ENCODE data around the gene SFMBT1.
"Not testable (repeated sequence)": the region's sequence is repeated elsewhere in the genome, so short reads cannot be mapped to it uniquely, and the experiment has no call there.

Gene SFMBT1

DNA sequence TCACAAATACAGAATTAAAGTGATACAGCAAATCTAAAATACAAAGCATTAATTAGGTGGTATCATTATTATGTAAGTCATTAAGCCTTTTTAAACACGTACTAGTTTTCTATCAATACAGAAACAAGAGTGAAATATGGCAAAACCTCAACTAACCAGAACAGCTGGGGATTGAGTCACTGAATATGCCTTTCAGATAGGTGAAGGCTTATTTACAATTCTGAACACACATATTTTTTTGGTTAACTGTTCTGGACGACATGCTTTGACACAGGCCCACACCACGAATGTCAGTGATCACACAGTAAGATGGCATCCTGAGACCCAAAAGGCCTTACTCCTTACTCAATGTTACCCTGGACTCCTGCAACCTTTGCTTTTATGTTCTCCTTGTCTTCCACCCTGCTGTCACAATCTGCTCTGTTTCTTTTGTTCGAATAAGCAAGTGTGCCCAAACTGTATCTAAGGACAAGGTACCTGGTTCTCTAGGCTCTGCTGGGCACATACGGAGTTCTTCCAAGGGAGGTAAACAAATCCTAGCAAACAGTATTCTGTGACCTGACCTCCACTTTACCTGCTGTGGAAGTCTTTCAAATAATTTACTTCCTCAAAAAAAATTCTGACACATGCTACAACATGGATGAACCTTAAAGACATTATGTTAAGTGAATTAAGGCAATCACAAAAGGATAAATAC lies 7.0 kb downstream of the SFMBT1 start:
- DNase-seq (ENCODE audit: low read depth in 1 of 2, low spot score in 1 of 2), result no peak

DNA sequence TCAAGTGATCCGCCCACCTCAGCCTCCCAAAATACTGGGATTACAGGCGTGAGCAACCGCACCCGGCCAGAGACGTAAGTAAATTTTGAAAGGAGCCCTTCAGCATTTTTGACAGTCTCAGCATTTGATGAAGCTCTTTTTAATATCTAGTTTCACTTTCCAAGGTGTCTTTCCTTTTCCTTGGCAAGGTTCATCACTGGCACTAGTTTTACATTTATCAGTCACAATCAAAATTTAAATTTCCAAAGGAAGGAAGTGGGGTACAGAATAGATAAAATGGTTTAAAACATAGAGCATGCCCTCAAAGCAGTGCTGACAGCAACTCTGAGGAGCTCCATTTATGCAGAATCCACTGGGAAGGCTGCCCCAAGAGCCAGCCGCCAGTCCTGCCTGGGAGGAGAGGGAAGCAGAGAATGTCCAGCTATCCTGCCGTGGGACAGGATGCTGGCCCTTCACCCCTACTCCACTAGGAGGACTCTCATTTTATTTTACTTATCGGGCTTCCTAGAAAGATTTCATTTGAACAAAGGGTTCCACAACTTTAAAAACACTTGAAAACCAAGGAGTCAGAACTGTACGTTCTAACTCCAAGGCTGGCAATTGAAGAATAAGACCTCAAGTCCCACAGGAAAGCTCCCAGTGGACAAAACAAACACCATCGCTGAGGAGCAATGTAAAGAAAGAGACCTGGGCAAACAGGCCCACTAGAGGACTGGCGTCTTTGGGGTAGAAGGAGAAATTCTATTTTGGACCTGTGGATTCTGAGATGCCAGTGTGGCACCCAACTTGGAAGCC lies 9.9 kb downstream of the SFMBT1 start:
- DNase-seq (ENCODE audit: low read depth in 1 of 2, low spot score in 1 of 2), result no peak

DNA sequence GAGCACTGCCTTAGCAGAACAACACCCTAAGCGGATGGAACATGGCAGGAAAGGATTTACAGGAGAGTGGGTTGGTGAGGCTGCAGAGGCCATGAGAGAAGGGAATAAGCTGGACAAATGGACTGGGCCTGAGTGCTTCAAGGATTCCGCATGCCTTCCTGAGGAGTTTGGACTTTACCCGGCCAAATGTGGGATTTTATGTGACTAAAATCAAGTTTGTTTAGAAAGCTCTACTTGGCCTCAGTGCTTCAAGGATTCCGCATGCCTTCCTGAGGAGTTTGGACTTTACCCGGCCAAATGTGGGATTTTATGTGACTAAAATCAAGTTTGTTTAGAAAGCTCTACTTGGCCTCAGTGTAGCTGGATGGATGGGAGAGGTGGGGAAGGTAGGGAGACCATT lies 10.9 kb downstream of the SFMBT1 start:
- DNase-seq (ENCODE audit: low read depth in 1 of 2, low spot score in 1 of 2), result not testable (repeated sequence)

DNA sequence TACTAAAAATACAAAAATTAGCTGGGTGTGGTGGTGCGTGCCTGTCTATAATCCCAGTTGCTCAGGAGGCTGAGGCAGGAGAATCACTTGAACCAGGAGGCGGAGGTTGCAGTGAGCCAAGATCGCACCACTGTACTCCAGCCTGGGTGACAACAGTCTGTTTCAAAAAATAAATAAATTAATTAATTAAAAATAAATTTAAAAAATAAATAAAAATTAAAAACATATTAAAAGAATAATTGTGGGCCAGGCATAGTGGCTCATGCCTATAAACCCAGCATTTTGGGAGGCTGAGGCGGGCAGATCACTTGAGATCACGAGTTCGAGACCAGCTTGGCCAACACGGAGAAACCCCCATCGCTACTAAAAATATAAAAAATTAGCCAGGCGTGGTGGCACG lies 11.5 kb downstream of the SFMBT1 start:
- not testable (repeated sequence) for DNase-seq (ENCODE audit: low read depth in 1 of 2, low spot score in 1 of 2)

DNA sequence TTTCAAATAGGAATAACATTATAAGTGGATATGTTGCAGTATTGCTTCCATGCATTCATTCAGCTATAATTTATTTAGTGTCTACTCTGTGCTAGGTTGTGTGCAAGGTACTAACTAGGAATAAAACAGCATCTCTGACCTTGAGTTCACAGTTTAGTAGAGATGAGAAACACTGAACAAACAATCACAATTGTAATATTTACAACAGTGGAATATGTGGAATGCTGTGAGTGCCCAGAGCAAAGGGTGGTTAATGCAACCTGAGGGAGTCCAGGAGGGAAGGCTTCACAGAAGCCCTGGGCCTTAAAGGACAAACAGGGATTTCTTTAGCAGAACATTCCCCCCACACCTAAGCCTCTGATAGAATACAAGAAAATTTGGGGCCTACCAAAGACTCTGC lies 13.3 kb downstream of the SFMBT1 start:
- DNase-seq (ENCODE audit: low read depth in 1 of 2, low spot score in 1 of 2), result no peak

DNA sequence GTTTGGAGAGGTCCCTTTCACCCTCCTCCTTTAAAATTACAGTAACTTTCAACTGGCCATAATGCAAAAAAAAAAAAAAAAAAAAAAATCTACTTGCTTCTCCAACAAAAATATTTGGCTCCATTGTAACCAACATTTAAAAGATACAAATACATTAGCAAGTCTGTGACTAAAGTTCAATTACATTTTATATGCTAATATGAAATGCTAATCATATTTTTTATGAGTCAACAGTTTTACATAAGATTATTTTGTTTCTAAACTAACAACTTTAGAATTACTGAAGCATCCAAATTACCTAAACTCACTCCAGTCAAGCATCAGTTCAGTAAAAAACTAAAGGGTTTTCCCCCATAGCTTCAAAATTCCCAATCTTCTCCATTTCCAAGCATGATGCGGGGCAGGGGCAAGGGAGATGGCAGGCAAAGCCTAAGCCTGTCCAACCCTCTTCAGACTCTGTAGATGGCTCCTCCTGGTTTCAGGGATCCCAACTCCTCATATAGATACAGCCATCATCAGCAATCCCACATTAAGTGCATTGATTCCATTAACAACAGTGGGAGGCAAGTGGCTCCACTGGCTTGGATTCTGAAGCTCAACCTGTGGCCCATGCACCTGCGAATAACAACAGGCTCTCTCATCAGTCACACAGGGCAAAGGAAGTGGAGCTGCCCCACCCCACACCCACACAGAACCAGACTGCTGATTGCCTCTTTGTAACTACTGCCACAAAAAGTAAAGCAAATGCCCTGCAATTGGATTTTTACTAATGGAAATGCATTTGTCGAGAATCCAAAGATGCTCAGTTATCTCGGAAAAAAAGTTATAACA lies 15.0 kb downstream of the SFMBT1 start:
- DNase-seq (ENCODE audit: low read depth in 1 of 2, low spot score in 1 of 2), result peak; percentile 17 to 18

DNA sequence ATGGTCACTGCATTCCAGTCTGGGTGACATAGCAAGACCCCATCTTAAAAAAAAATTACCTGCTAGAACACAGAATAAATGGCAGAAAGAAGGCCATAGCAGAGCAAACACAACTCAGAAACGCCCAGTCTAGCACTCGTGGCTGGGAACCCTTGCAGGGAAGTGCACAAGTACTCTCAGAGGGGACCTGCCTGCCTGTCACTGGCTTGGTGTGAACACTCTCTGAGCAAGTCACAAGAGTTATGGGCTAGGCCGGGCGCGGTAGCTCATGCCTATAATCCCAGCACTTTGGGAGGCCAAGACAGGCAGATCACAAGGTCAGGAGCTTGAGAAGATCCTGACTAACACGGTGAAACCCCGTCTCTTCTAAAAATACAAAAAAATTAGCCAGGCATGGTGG lies 17.2 kb downstream of the SFMBT1 start:
- DNase-seq (ENCODE audit: low read depth in 1 of 2, low spot score in 1 of 2), result no peak

DNA sequence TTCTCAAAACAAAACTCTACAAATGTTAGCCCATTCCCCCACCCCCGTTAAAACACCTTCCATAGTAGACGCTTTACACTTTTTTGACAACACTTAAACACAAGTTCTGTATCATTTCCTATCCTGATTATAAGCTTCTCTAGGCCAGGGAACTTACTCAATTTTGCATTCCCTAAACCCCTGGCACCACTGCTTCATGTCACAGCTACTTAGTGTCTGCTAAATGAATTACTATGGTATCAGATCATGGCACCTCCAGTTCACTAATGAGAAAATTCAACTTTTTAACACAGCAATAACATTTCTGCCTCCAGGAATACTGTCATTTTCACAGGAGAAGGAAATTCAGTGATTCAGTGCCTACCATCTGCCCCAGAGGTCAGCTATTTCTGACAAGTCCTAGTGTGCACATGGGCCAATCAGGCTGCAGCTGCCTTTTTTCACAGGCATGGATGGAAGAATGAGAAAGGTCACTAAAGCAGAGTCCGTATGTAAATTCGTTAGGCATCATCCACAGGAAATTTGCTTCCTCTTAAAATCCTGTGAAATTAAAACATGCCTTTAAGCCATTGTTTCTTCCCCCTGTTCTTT lies 18.5 kb downstream of the SFMBT1 start:
- no peak for DNase-seq (ENCODE audit: low read depth in 1 of 2, low spot score in 1 of 2)

DNA sequence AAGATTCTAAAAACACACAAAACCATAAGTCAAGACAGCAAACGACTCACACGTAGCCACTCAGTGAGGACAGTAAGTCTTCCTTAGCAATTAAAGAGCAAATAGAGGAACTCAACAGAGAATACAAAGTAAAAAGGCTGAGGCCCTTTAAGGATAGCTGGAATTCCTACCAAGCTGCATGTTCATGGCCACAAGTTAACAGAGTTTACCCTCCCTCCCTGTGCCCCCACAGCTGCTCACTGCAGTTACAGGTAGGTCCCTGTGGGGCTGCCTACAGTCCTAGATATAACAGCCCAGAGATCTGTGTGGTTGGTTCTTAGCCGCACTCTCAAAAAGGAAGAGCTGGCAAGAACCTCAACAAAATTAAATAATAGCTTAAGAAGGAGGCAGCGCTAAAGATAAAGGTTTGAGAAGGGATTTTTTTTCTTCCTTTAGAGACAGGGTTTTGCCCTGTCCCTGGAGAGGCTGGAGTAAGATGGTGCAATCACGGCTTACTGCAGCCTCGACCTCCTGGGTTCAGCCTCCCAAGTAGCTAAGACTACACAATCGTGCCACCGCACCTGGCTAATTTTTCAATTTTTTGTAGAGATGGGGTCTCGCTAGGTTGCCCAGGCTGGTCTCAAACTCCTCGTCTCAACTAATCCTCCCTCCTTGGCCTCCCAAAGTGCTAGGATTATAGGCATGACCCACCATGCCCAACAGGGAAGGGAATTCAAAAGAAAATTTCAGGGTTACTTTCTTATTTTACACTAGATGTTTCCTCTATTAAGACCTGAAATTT lies 19.3 kb downstream of the SFMBT1 start:
- no peak for DNase-seq (ENCODE audit: low read depth in 1 of 2, low spot score in 1 of 2)

DNA sequence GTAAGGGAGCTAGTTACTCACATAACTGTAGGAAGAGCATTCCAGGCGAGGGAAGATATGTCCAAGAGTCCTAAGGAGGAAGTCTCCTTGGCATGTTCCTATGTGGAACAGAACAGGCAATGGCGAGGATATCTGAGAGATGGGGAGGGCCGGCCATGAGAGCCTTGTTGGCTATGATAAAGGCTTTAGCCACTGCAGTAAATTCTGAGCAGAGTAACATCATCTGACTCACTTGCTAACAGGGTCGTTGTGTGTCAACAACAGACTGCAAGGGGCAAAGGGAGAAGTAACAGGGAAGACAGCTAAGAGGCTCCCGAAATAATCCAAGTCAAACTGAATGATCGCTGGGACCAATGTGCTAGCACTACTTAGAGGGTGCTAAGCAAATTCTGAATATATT lies 21.6 kb downstream of the SFMBT1 start:
- DNase-seq (ENCODE audit: low read depth in 1 of 2, low spot score in 1 of 2), result no peak

DNA sequence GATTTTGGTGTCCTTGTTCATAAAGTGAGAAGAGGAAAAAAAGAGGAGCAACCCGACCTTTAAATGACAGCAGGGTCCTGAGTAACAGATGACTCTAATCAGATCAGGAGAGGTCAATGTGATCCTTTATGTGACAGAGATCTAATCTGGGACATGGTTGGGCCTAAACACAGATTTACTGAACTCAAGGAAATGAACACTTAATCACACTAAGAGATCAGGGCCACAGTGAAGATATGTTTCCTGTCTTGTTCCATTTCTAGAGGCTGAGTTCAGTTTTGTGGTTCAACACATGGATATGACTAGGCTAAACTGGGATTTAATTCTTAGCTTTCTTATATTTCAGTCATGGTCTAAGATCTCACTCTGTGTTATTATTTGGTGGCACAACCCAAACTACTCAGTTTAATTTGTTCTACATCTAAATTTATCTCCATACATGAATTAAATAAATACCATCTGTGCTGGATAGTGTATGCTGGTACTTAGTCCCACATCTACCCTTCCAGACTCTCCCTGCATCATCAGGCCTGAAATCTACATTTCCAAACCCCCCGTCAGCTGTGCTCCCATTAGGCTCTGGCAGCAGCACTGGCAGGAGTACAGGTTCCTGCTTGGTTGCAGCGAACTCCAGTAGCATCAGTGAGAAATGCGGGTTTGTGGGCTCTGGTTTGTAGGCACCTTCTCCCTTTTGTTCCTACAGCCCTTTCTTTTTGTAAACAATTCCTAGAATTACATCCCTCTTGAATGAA lies 22.6 kb downstream of the SFMBT1 start:
- DNase-seq (ENCODE audit: low read depth in 1 of 2, low spot score in 1 of 2), result no peak

DNA sequence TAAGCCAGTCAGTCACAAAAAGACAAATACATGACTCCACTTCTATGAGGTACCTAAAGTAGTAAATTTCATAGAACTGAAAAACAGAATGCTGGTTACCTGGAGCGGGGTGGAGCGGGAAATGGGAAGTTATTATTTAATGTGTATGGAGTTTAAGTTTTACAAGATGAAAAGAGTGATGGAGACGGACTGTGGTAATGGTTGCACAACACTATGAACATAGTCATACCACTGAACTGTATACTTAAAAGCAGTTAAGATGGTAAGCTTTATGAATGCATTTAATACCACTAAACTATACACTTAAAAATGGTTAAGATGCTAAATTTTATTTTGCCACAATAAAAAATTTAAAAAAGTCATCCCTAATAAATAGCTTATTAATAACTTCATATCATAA lies 23.2 kb downstream of the SFMBT1 start:
- no peak for DNase-seq (ENCODE audit: low read depth in 1 of 2, low spot score in 1 of 2)

DNA sequence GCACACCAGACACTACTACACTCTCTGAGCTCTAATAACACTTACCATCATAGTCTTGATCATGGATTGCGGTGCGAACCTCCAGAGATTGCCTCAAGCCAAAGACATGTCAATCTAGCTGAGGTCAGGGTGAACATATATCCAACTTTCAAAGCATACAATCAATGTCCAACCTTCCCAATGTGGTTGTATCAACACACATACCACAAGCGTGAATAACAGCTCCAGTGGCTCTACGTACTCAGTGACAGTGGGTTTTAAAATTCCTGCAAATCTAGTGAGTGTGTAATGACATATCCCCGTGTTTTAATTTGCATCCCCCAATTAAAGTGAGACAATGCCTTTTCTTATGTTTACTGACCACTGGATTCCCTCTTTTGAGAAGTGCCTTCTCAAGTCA lies 29.6 kb downstream of the SFMBT1 start:
- DNase-seq (ENCODE audit: low read depth in 1 of 2, low spot score in 1 of 2), result no peak

DNA sequence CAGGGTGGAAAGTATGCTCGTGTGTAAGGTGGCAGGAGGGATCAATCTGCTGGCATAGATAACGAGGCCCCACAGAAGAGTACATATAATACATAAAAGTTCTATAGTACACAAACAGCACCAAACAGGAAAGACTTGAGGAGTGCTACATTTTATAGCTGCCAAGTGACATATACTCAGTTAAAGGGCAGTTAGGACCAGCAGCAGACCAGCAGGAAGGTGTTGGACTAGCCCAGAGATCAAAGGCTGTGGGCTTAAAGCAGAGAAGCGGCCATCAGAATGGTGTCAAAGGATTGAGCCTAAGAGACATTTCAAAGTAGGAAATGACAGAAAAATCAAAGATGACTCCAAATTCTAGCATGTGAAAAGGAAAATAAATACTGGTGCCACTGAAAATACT lies 34.5 kb downstream of the SFMBT1 start:
- no peak for DNase-seq (ENCODE audit: low read depth in 1 of 2, low spot score in 1 of 2)

DNA sequence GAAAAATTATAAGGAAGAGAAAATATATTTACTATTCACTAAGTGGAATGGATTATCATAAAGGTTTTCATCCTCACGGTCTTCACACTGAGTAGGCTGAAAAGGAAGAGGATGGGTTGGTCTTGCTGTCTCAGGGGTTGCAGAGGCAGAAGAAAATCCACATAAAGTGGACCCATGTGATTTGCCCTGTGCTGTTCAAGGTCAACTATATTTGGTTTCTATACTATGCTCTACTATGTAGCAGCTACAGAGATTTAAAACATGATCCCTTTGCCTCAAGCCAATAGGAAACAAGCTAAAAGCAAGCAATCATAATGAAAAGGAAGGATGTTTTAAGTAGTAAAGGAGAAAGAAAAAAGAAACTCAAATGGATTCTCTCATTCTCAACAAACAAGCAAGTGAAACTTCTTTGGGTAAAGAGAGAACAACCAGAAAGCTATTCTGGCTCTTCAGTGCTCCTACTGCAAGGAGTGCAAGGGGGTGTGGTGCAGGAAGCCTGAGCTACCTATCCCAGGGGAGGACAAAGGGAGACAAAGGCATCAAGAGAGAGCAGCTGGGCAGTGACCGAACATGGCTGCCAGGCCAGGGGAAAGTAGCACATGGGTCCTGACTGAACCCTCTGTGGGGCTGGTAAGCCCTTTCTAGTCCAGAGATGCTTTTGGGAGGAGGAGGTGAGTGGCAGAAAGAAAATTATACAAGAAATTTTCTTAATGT lies 35.9 kb downstream of the SFMBT1 start:
- no peak for DNase-seq (ENCODE audit: low read depth in 1 of 2, low spot score in 1 of 2)

DNA sequence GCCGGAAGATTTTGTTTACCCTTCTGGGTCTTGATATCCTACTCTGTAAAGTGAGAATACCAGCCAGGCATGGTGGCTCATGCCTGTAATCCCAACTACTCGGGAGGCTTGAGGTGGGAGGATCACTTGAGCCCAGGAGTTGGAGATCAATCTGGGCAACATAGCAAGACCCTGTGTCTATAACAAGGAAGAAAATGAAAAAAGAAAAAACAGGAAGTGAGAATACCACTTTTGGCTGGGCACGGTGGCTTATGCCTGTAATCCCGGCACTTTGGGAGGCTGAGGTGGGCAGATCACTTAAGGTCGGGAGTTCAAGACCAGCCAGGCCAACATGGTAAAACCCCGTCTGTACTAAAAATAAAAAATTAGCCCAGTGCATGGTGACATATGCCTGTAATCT lies 36.9 kb downstream of the SFMBT1 start:
- DNase-seq (ENCODE audit: low read depth in 1 of 2, low spot score in 1 of 2), result no peak

DNA sequence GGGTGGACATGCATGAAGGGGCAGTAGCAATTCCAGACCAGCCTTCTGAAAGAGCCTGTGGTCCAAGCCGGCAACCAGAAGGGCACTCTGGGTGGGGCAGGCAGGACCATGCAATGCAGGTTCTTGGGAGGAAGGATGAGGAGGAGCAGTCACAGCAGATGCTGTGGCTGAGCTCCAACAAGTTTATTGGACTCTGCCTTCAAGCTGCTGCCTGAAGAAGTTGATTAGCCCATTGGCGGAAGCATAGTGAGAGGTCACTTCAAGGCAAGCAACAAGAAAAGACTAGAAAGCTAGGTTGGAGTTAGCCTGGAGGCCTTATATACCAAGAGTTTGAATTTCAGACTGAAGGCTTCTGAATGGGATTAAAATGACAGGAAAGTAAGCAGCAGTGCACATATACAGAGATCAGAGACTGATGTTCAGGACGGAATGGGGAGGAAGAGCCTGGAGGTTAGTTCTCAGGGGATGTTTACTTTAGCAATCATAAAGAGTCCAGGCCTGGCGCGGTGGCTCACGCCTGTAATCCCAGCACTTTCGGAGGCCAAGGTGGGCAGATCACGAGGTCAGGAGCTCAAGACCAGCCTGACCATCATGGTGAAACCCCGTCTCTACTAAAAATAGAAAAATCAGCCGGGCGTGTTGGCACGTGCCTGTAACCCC lies 39.9 kb downstream of the SFMBT1 start:
- DNase-seq (ENCODE audit: low read depth in 1 of 2, low spot score in 1 of 2), result no peak

DNA sequence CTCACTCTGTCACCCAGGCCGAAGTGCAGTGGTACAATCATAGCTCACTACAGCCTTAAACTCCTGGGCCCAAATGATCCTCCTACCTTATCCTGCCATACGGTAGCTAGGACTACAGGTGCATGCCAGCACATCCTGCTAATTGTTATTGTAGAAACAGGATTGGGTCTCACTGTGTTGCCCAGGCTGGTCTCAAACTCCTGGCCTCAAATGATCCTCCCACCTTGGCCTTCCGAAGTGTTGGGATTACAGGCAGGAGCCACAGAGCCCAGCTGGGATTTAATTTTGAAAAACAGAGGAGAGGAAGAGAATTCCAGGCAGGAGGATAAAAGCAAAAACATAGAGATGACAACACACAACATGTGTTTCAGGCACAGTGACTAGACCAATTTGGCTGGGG lies 40.5 kb downstream of the SFMBT1 start:
- no peak for DNase-seq (ENCODE audit: low read depth in 1 of 2, low spot score in 1 of 2)

DNA sequence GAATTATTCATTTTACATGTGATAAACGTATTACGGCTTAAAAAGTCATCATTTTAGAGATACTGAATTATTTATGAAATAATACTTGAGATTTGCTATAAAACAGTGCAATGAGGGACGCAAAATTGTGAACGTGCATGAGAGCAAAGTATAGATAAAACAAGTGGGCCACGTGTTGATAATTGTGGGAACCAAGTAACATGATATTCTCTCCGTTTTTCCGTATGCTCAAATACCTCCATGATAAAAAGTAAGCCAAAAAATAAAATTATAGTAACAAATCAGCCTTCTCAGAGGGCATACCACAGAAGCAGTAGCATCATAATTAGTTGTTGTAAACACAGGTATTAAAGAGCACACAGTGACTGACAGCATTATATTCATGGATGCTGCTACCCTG lies 42.6 kb downstream of the SFMBT1 start:
- no peak for DNase-seq (ENCODE audit: low read depth in 1 of 2, low spot score in 1 of 2)

All from activated T-helper 1 cell treated with anti-CD3 and anti-CD28 coated beads, Interleukin-2, amount 50 U/mL, for 16 hours (primary cell).